ENCODE data around the gene TRAM2. TPM values are rescaled to one million over a fixed set of nuclear protein-coding genes. Genes with fewer than 3 reads are reported as not detected.

The TRAM2 gene
- total and polyA plus RNA-seq, 2 of the 8 experiments (the other 6 are each of a cell fraction or from before 2014, with no cell fraction given), result 9.0 to 21.4 TPM

GRCh38 chr6:52526634-52527033 lies 50.2 kb downstream of the TRAM2 start:
- H3K4me3 ChIP-seq (ENCODE audit: extremely low read depth in 1 of 4, insufficient read depth in 2 of 4, low read depth in 3 of 4, low read length in 4 of 4), result no peak overlapping the region
- 89% methylated on average over 4 of the region's 4 CpGs; no CpG with 5 or more reads in 1 of the 2 experiments for WGBS, 2 experiments (ENCODE audit: extremely low coverage in 1 of 2, insufficient coverage in 1 of 2, insufficient read length in 1 of 2, insufficient replicate concordance in 2 of 2, low coverage in 1 of 2, low lambda C conversion rate in 2 of 2, missing lambda C conversion rate in 1 of 2)
- no peak overlapping the region for H2AFZ ChIP-seq (ENCODE audit: low read length)
- H4K91ac ChIP-seq (replicated peaks; ENCODE audit: insufficient read length, low read length), result no peak overlapping the region
- ChIA-PET CTCF (ENCODE audit: partially characterized antibody) (interaction anchor here (0.8 to 1.4 kb wide), 3 partner anchors 20 to 198 kb away, joined by 3 to 4 read pairs (median 4); no protein-coding TSS in a partner anchor), POLR2A (ENCODE audit: partially characterized antibody) (interaction anchor here (0.6 kb wide), 1 partner anchor 136 kb away, joined by 3 read pairs; no protein-coding TSS in a partner anchor)
- H2BK15ac ChIP-seq (ENCODE audit: low read length), result no peak overlapping the region
- no peaks in the 10 kb centered on the region for H3K23me2 ChIP-seq (ENCODE audit: low read depth, low read length)
- H2BK12ac ChIP-seq (ENCODE audit: low read depth, low read length), result no peak overlapping the region
- no peak overlapping the region for H2BK20ac ChIP-seq (ENCODE audit: low read length)
- no peak overlapping the region for H3K27ac ChIP-seq (ENCODE audit: low read depth, low read length)
- H2BK120ac ChIP-seq (replicated peaks; ENCODE audit: low read depth, low read length), result no peak overlapping the region
- H3K9ac ChIP-seq (replicated peaks in 1 of 4; ENCODE audit: extremely low read depth in 1 of 4, low read depth in 3 of 4, low read length in 3 of 4), result no peak overlapping the region
- H3K27me3 ChIP-seq (replicated peaks in 1 of 4; ENCODE audit: control insufficient read depth in 3 of 4, extremely low read depth in 1 of 4, insufficient read depth in 3 of 4, low read length in 3 of 4), result no peaks in the 10 kb centered on the region
- FAIRE-seq (no peak), DNase-seq (ENCODE audit: low read depth in 1 of 2, low spot score in 2 of 2) (no peak)
- no peaks in the 10 kb centered on the region; a peak in 1 of 4 replicates for H3K79me2 ChIP-seq (ENCODE audit: control insufficient read depth in 1 of 2, insufficient read depth in 2 of 2, low read length in 2 of 2)
- H3K4me1 ChIP-seq (replicated peaks in 1 of 4; ENCODE audit: control insufficient read depth in 3 of 4, insufficient read depth in 4 of 4, low read length in 3 of 4), result peaks cover 0 to 3% (median 2%) of the 10 kb centered on the region in 4 experiments; a peak in 4 of 7 replicates
- no peak overlapping the region for H2BK5ac ChIP-seq (ENCODE audit: low read depth, low read length)
- H4K20me1 ChIP-seq (replicated peaks in 1 of 2; ENCODE audit: control insufficient read depth in 1 of 2, insufficient read depth in 2 of 2, low read length in 2 of 2), result peaks cover 0 to 3% of the 10 kb centered on the region in 2 experiments
- no peak overlapping the region for H4K8ac ChIP-seq (ENCODE audit: extremely low read depth, insufficient read depth, low read length)
- H4K5ac ChIP-seq (ENCODE audit: insufficient read length, low read depth, low read length), result no peak overlapping the region
- no peak overlapping the region for H3K18ac ChIP-seq (ENCODE audit: extremely low read depth, low read length)
- no peaks in the 10 kb centered on the region for H3K36me3 ChIP-seq (ENCODE audit: control insufficient read depth in 2 of 4, insufficient read depth in 4 of 4, low read length in 3 of 4)
- no peak overlapping the region for H3K4ac ChIP-seq (replicated peaks; ENCODE audit: insufficient read length, low read depth, low read length)
- H3K14ac ChIP-seq (ENCODE audit: insufficient read length), result no peak overlapping the region
- no peak overlapping the region for H3K56ac ChIP-seq (replicated peaks; ENCODE audit: insufficient read length, low read depth, low read length)
- TF ChIP-seq SIX5 (IDR thresholded peaks at IDR 0.05; ENCODE audit: low read depth, low read length), result no peak
- TF ChIP-seq POU5F1 (IDR thresholded peaks at IDR 0.05; ENCODE audit: low read depth, low read length), result no peak
- TF ChIP-seq HDAC6 (IDR thresholded peaks at IDR 0.05; ENCODE audit: low read depth, low read length), result no peak
- TF ChIP-seq HDAC2 (IDR thresholded peaks at IDR 0.05; ENCODE audit: borderline replicate concordance in 1 of 2, low read depth in 2 of 2, low read length in 2 of 2), result no peak
- TF ChIP-seq SAP30 (IDR thresholded peaks at IDR 0.05; ENCODE audit: insufficient read depth, insufficient replicate concordance, low read length), result no peak
- H3K4me2 ChIP-seq (ENCODE audit: insufficient read depth in 1 of 2, low read depth in 2 of 2, low read length in 2 of 2), result no peak overlapping the region
- no peaks in the 10 kb centered on the region for H3K9me3 ChIP-seq (ENCODE audit: insufficient read depth in 2 of 2, low read depth in 1 of 2, low read length in 1 of 2)
- H2AK5ac ChIP-seq (ENCODE audit: low read depth, low read length), result no peak overlapping the region
- H3K79me1 ChIP-seq (ENCODE audit: low read depth, low read length), result no peaks in the 10 kb centered on the region; the same call in 1 of the 2 replicates
- no peak overlapping the region for H3K23ac ChIP-seq (ENCODE audit: insufficient read length)
